Neural progenitor cell (in vitro differentiated cells): ENCODE data around the gene LAMB4. TPM values are rescaled to one million over a fixed set of nuclear protein-coding genes. Genes with fewer than 3 reads are reported as not detected.

Source experiments
- DNase-seq: peaks from one replicate; pipeline ENCODE4 v3.0.0-alpha.2; 2016; ENCODE audit warnings: low spot score
- H2AFZ ChIP-seq: fragments of 200-600 bp; sonication (generic); replicated peaks from 2 replicates; pipeline ENCODE4 v1.6.1; 2016; ENCODE audit warnings: antibody characterized with exemption
- H3F3A ChIP-seq: fragments of 200-600 bp; sonication (generic); 2 replicates; pipeline ENCODE4 v1.6.1; 2016; ENCODE audit warnings: antibody characterized with exemption, low read depth
- H3K27ac ChIP-seq: fragments of 200-600 bp; sonication (generic); 2 replicates; pipeline ENCODE4 v1.5.1; 2016; ENCODE audit warnings: mild to moderate bottlenecking
- H3K27me3 ChIP-seq: fragments of 200-600 bp; sonication (generic); 2 replicates; pipeline ENCODE4 v1.6.1; 2016; ENCODE audit warnings: mild to moderate bottlenecking, moderate library complexity
- H3K36me3 ChIP-seq: fragments of 200-600 bp; sonication (generic); 2 replicates; pipeline ENCODE4 v1.5.1; 2016
- H3K4me1 ChIP-seq: fragments of 200-600 bp; sonication (generic); 2 replicates; pipeline ENCODE4 v1.6.1; 2016; ENCODE audit warnings: mixed run types
- H3K4me2 ChIP-seq: fragments of 200-600 bp; sonication (generic); 2 replicates; pipeline ENCODE4 v1.6.1; 2016
- H3K4me3 ChIP-seq: fragments of 200-600 bp; sonication (generic); 2 replicates; pipeline ENCODE4 v1.5.1; 2016
- H3K79me2 ChIP-seq: fragments of 200-600 bp; sonication (generic); 2 replicates; pipeline ENCODE4 v1.6.1; 2016; ENCODE audit warnings: low read depth
- H3K9ac ChIP-seq: fragments of 200-600 bp; sonication (generic); 2 replicates; pipeline ENCODE4 v1.6.1; 2016
- H3K9me3 ChIP-seq: fragments of 200-600 bp; sonication (generic); 2 replicates; pipeline ENCODE4 v1.5.1; 2016; ENCODE audit warnings: low read depth
- H4K20me1 ChIP-seq: fragments of 200-600 bp; sonication (generic); 2 replicates; pipeline ENCODE4 v1.6.1; 2016; ENCODE audit warnings: low read depth
- H3K27ac Mint-ChIP-seq: 3 replicates; pipeline ENCODE4 v1.8.0; 2021; ENCODE audit warnings: mixed read lengths
- H3K27me3 Mint-ChIP-seq: 2 replicates; pipeline ENCODE4 v1.8.0; 2022; ENCODE audit warnings: low read depth, mild to moderate bottlenecking, inconsistent platforms, moderate library complexity, mixed read lengths; ENCODE audit not compliant: insufficient read depth
- H3K36me3 Mint-ChIP-seq: 3 replicates; pipeline ENCODE4 v1.8.0; 2021; ENCODE audit warnings: mixed read lengths
- H3K4me1 Mint-ChIP-seq: 3 replicates; pipeline ENCODE4 v1.8.0; 2021; ENCODE audit warnings: mixed read lengths
- H3K4me3 Mint-ChIP-seq: 3 replicates; pipeline ENCODE4 v1.8.0; 2021; ENCODE audit warnings: mild to moderate bottlenecking, moderate library complexity, mixed read lengths
- H3K9me3 Mint-ChIP-seq: 3 replicates; pipeline ENCODE4 v1.8.0; 2020; ENCODE audit warnings: mixed read lengths
- EZH2 ChIP-seq: fragments of 200-600 bp; sonication (generic); IDR thresholded peaks from 2 replicates; pipeline ENCODE4 v1.6.1; 2017; ENCODE audit warnings: antibody characterized with exemption, mild to moderate bottlenecking, moderate library complexity
- EZH2phosphoT487 ChIP-seq: fragments of 200-600 bp; sonication (generic); IDR thresholded peaks from 2 replicates; pipeline ENCODE4 v1.6.1; 2017; ENCODE audit warnings: antibody characterized with exemption
- total RNA-seq: library from RNA; depleted of rRNA; stranded (reverse); fragments of >200 nt; gene quantifications from 2 replicates; pipeline ENCODE4 v1.2.3, GENCODE V29; 2015; ENCODE audit warnings: low replicate concordance
- TF ChIP-seq, protein P1 (sequence below): fragments of 200-600 bp; sonication (generic); IDR thresholded peaks from 2 replicates; pipeline ENCODE4 v1.5.1; 2017; ENCODE audit warnings: antibody characterized with exemption, mild to moderate bottlenecking

LAMB4 gene
- total RNA-seq, 1 donor from 2014 or later = not detected

DNA sequence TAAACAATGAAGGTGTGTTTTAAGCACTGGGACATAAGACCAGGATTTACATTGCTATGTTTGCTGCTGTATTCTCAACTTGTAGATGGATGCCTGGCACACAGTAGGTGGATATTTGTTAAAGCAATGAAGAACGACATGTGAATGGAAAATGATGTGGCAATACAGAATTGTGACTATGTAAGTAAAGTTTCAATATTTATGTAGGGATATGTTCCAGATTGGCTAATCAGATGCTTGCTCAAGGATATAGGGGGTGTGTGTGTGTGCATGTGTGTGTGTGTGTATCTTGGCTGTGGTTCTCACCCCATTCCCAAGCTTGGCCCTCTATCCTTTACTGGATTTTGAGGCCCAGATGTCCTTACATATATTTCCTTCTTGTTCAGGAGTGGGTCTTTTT is 84.5 kb downstream of the LAMB4 start:
- Histone ChIP-seq H3K79me2 (no peaks in the 10 kb centered on the region), H3K27me3 (no peaks in the 10 kb centered on the region), H3K9me3 (no peaks in the 10 kb centered on the region), H3F3A (no peaks in the 10 kb centered on the region), H3K9ac (no peak overlapping the region), H3K4me1 (no peaks in the 10 kb centered on the region), H3K4me3 (no peak overlapping the region), H4K20me1 (no peaks in the 10 kb centered on the region), H2AFZ (no peak overlapping the region), H3K36me3 (no peaks in the 10 kb centered on the region), H3K27ac (no peak overlapping the region), H3K4me2 (no peak overlapping the region)
- Mint-ChIP-seq H3K4me3 (no peak overlapping the region), H3K9me3 (no peaks in the 10 kb centered on the region), H3K36me3 (no peaks in the 10 kb centered on the region), H3K27me3 (no peaks in the 10 kb centered on the region), H3K27ac (no peak overlapping the region), H3K4me1 (no peaks in the 10 kb centered on the region)
- TF ChIP-seq EZH2phosphoT487 (no peak), EZH2 (no peak)
- TF ChIP-seq, protein P1, sequence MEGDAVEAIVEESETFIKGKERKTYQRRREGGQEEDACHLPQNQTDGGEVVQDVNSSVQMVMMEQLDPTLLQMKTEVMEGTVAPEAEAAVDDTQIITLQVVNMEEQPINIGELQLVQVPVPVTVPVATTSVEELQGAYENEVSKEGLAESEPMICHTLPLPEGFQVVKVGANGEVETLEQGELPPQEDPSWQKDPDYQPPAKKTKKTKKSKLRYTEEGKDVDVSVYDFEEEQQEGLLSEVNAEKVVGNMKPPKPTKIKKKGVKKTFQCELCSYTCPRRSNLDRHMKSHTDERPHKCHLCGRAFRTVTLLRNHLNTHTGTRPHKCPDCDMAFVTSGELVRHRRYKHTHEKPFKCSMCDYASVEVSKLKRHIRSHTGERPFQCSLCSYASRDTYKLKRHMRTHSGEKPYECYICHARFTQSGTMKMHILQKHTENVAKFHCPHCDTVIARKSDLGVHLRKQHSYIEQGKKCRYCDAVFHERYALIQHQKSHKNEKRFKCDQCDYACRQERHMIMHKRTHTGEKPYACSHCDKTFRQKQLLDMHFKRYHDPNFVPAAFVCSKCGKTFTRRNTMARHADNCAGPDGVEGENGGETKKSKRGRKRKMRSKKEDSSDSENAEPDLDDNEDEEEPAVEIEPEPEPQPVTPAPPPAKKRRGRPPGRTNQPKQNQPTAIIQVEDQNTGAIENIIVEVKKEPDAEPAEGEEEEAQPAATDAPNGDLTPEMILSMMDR = no peak
- no peak for DNase-seq

DNA sequence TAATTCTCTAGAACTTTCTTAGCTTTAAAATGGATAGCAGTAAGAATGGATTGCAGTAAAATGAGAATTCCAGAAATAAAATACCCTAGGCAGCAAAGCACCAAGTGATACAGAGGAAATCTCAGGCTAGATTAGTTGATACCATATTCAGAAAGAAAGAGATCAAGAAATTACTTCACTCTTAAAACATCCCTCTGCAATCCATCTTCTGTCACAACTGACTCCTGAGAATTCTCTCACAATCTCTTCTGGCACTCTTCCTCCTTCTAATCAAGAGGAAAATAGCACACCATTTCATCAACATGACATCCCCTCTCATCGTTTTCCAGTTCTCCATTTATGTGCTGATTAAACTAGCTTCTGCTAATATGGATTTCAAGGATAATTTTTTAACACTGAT is 85.0 kb downstream of the LAMB4 start:
- TF ChIP-seq, protein P1 = no peak
- TF ChIP-seq EZH2 (no peak), EZH2phosphoT487 (no peak)
- H3K4me2 ChIP-seq = no peak overlapping the region
- H4K20me1 ChIP-seq = no peaks in the 10 kb centered on the region
- Mint-ChIP-seq H3K27ac (no peak overlapping the region), H3K9me3 (no peaks in the 10 kb centered on the region), H3K4me1 (no peaks in the 10 kb centered on the region), H3K27me3 (no peaks in the 10 kb centered on the region), H3K4me3 (no peak overlapping the region), H3K36me3 (no peaks in the 10 kb centered on the region)
- H3K36me3 ChIP-seq = no peaks in the 10 kb centered on the region
- no peaks in the 10 kb centered on the region for H3K79me2 ChIP-seq
- H3K4me3 ChIP-seq = no peak overlapping the region
- no peak overlapping the region for H3K27ac ChIP-seq
- no peaks in the 10 kb centered on the region for H3K4me1 ChIP-seq
- H3K27me3 ChIP-seq = no peaks in the 10 kb centered on the region
- H2AFZ ChIP-seq = no peak overlapping the region
- H3F3A ChIP-seq = no peaks in the 10 kb centered on the region
- no peak overlapping the region for H3K9ac ChIP-seq
- DNase-seq = no peak
- no peaks in the 10 kb centered on the region for H3K9me3 ChIP-seq

DNA sequence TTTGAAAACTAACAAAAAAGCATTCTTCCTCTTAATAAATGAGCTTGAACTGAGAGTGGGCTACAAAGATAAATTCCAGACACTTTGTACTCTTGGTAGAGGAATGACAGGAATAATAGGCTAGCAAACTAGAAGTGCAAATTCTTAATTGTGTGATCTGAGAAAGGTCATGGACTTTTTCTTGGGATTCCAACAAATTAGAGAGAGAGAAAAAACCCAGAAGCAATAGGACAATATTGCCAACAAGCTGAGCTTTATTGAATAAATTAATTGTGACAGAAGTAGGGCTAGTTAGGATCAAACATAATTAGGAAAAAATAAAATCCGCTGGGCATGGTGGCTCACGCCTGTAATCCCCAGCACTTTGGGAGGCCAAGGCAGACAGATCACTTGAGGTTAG is 85.8 kb downstream of the LAMB4 start:
- no peaks in the 10 kb centered on the region for H3K36me3 Mint-ChIP-seq
- H3K9me3 Mint-ChIP-seq = no peaks in the 10 kb centered on the region
- Histone ChIP-seq H3K9me3 (no peaks in the 10 kb centered on the region), H4K20me1 (no peaks in the 10 kb centered on the region), H3K36me3 (no peaks in the 10 kb centered on the region), H3K79me2 (no peaks in the 10 kb centered on the region), H2AFZ (no peak overlapping the region), H3K4me1 (no peaks in the 10 kb centered on the region), H3K4me3 (no peak overlapping the region), H3K27ac (no peak overlapping the region), H3K27me3 (no peaks in the 10 kb centered on the region), H3K4me2 (no peak overlapping the region), H3K9ac (no peak overlapping the region), H3F3A (no peaks in the 10 kb centered on the region)
- no peak overlapping the region for H3K27ac Mint-ChIP-seq
- H3K4me3 Mint-ChIP-seq = no peak overlapping the region
- H3K27me3 Mint-ChIP-seq = no peaks in the 10 kb centered on the region
- no peaks in the 10 kb centered on the region for H3K4me1 Mint-ChIP-seq
- no peak for DNase-seq
- TF ChIP-seq EZH2 (no peak), EZH2phosphoT487 (no peak)
- TF ChIP-seq, protein P1 = no peak
